ENCODE data around the gene TBXA2R. TPM values are rescaled to one million over a fixed set of nuclear protein-coding genes. Genes with fewer than 3 reads are reported as not detected.

TBXA2R gene
- total and polyA plus RNA-seq, 2 experiments from 2014 or later, result 0.42 to 0.73 TPM

DNA sequence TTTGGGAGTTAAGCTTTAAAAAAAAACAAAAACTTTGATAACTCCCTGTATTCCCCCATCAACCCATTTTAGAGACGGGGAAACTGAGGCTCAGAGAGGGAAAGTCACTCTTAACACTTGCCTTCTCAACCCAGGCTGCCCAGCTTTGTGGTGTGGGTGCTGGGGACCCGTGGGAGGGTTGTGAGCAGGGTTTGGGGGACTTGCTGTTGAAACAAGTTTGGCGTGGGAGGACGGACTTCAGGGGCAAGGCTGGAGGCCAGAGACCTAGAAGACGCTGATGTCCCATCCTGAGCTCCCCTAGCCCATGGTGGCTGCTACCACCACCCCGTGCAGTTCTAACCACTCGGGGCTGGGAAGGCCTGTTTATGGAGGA, 20.7 kb upstream of the TBXA2R start:
- Histone ChIP-seq H3K4me3 (0 out of 2 replicates have a peak overlapping the region, but pooled peaks have one; percentile 27), H2AFZ (no peak overlapping the region; the same call in 1 of the 2 replicates), H3K9me2 (ENCODE audit: insufficient read depth) (no peaks in the 10 kb centered on the region), H3K4me1 (ENCODE audit: insufficient read depth) (peaks cover 9% of the 10 kb centered on the region; the same call in 1 of the 2 replicates), H4K20me1 (replicated peaks; ENCODE audit: insufficient read depth) (peaks cover 16% of the 10 kb centered on the region), H3F3A (replicated peaks; ENCODE audit: low read depth) (peaks cover 5% of the 10 kb centered on the region; the same call in 1 of the 2 replicates), H3K27ac (ENCODE audit: low read depth) (no peak overlapping the region), H3K79me2 (replicated peaks; ENCODE audit: insufficient read depth) (peaks cover 23% of the 10 kb centered on the region), H3K4me2 (no peak overlapping the region), H3K27me3 (ENCODE audit: insufficient read depth) (no peaks in the 10 kb centered on the region), H3K36me3 (ENCODE audit: insufficient read depth) (no peaks in the 10 kb centered on the region)
- ATAC-seq, result no peak
- H3K36me3 Mint-ChIP-seq (ENCODE audit: low read depth), result peaks cover 5% of the 10 kb centered on the region
- H3K27me3 Mint-ChIP-seq (ENCODE audit: insufficient read depth, low read depth, poor library complexity), result peaks cover 18% of the 10 kb centered on the region
- TF ChIP-seq, protein P1, sequence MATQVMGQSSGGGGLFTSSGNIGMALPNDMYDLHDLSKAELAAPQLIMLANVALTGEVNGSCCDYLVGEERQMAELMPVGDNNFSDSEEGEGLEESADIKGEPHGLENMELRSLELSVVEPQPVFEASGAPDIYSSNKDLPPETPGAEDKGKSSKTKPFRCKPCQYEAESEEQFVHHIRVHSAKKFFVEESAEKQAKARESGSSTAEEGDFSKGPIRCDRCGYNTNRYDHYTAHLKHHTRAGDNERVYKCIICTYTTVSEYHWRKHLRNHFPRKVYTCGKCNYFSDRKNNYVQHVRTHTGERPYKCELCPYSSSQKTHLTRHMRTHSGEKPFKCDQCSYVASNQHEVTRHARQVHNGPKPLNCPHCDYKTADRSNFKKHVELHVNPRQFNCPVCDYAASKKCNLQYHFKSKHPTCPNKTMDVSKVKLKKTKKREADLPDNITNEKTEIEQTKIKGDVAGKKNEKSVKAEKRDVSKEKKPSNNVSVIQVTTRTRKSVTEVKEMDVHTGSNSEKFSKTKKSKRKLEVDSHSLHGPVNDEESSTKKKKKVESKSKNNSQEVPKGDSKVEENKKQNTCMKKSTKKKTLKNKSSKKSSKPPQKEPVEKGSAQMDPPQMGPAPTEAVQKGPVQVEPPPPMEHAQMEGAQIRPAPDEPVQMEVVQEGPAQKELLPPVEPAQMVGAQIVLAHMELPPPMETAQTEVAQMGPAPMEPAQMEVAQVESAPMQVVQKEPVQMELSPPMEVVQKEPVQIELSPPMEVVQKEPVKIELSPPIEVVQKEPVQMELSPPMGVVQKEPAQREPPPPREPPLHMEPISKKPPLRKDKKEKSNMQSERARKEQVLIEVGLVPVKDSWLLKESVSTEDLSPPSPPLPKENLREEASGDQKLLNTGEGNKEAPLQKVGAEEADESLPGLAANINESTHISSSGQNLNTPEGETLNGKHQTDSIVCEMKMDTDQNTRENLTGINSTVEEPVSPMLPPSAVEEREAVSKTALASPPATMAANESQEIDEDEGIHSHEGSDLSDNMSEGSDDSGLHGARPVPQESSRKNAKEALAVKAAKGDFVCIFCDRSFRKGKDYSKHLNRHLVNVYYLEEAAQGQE (IDR thresholded peaks at IDR 0.05; ENCODE audit: unreplicated experiment), result no peak
- TF ChIP-seq, protein P2, sequence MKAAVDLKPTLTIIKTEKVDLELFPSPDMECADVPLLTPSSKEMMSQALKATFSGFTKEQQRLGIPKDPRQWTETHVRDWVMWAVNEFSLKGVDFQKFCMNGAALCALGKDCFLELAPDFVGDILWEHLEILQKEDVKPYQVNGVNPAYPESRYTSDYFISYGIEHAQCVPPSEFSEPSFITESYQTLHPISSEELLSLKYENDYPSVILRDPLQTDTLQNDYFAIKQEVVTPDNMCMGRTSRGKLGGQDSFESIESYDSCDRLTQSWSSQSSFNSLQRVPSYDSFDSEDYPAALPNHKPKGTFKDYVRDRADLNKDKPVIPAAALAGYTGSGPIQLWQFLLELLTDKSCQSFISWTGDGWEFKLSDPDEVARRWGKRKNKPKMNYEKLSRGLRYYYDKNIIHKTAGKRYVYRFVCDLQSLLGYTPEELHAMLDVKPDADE (IDR thresholded peaks at IDR 0.05), result no peak
- TF ChIP-seq NANOG (IDR thresholded peaks at IDR 0.05; ENCODE audit: borderline replicate concordance) (no peak), ZNF114 (CRISPR knock-in tag; IDR thresholded peaks at IDR 0.05) (no peak), EZH2 (IDR thresholded peaks at IDR 0.05; ENCODE audit: low read depth, unreplicated experiment) (no peak), POLR2AphosphoS5 (IDR thresholded peaks at IDR 0.05; ENCODE audit: low read depth) (no peak), ZNF331 (CRISPR knock-in tag; IDR thresholded peaks at IDR 0.05; ENCODE audit: low read depth) (no peak), EZH2phosphoT487 (IDR thresholded peaks at IDR 0.05; ENCODE audit: unreplicated experiment) (no peak), CREB1 (CRISPR knock-in tag; IDR thresholded peaks at IDR 0.05; ENCODE audit: low read depth) (no peak), JUNB (IDR thresholded peaks at IDR 0.05; ENCODE audit: unreplicated experiment) (no peak), STAT1 (IDR thresholded peaks at IDR 0.05; ENCODE audit: unreplicated experiment) (no peak)
- TF ChIP-seq, protein P3, sequence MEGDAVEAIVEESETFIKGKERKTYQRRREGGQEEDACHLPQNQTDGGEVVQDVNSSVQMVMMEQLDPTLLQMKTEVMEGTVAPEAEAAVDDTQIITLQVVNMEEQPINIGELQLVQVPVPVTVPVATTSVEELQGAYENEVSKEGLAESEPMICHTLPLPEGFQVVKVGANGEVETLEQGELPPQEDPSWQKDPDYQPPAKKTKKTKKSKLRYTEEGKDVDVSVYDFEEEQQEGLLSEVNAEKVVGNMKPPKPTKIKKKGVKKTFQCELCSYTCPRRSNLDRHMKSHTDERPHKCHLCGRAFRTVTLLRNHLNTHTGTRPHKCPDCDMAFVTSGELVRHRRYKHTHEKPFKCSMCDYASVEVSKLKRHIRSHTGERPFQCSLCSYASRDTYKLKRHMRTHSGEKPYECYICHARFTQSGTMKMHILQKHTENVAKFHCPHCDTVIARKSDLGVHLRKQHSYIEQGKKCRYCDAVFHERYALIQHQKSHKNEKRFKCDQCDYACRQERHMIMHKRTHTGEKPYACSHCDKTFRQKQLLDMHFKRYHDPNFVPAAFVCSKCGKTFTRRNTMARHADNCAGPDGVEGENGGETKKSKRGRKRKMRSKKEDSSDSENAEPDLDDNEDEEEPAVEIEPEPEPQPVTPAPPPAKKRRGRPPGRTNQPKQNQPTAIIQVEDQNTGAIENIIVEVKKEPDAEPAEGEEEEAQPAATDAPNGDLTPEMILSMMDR (conservative IDR thresholded peaks at IDR 0.05; ENCODE audit: low read depth in 2 of 2), result no peak
- no peak for DNase-seq (ENCODE audit: low spot score)
- H3K9me3 Mint-ChIP-seq, result no peaks in the 10 kb centered on the region
- H3K27ac Mint-ChIP-seq, result no peak overlapping the region
- peak overlapping the region; percentile 90 for H3K4me3 Mint-ChIP-seq
- H3K4me1 Mint-ChIP-seq, result peaks cover 13% of the 10 kb centered on the region

All from GM23338 (cell line).